AG09309 (cell line): ENCODE data around the gene TLR7.

Experiments
- DNase-seq: peaks from one replicate; pipeline ENCODE4 v3.0.0-alpha.2; 2010; ENCODE audit warnings: low read depth
- H3K4me3 ChIP-seq: 2 replicates; pipeline ENCODE4 v1.5.1; 2011; ENCODE audit warnings: mild to moderate bottlenecking, low read depth, low read length, moderate library complexity; ENCODE audit not compliant: control insufficient read depth
- TF ChIP-seq, protein P1 (sequence below): IDR thresholded peaks from 2 replicates; pipeline ENCODE4 v1.5.1; 2011; ENCODE audit warnings: mild to moderate bottlenecking, low read depth, low read length, inconsistent platforms; ENCODE audit not compliant: insufficient read depth, control insufficient read depth; ENCODE audit errors: missing control alignments

TLR7 gene

DNA sequence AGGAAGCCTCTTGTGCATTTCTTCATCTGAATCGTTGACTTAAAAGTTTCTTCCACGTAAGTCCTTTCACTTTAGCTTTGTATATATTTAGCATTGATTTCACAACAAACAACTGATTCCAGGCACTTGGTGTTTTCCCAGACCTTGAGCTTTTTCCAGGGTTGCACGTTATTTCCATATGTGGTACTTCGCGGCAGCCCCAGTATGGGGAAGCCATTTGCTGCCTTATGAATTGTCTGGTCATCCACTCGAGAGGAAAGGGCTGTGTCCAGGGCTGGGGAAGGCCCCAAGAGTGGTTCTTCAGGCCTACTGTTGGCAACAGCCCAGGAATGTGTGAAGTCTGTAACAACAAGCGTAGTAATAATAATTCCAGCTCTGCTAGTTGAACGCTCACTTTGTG lies 36.8 kb downstream of the TLR7 start:
- TF ChIP-seq, protein P1, sequence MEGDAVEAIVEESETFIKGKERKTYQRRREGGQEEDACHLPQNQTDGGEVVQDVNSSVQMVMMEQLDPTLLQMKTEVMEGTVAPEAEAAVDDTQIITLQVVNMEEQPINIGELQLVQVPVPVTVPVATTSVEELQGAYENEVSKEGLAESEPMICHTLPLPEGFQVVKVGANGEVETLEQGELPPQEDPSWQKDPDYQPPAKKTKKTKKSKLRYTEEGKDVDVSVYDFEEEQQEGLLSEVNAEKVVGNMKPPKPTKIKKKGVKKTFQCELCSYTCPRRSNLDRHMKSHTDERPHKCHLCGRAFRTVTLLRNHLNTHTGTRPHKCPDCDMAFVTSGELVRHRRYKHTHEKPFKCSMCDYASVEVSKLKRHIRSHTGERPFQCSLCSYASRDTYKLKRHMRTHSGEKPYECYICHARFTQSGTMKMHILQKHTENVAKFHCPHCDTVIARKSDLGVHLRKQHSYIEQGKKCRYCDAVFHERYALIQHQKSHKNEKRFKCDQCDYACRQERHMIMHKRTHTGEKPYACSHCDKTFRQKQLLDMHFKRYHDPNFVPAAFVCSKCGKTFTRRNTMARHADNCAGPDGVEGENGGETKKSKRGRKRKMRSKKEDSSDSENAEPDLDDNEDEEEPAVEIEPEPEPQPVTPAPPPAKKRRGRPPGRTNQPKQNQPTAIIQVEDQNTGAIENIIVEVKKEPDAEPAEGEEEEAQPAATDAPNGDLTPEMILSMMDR, result no peak
- no peak for DNase-seq
- H3K4me3 ChIP-seq, result no peak overlapping the region

DNA sequence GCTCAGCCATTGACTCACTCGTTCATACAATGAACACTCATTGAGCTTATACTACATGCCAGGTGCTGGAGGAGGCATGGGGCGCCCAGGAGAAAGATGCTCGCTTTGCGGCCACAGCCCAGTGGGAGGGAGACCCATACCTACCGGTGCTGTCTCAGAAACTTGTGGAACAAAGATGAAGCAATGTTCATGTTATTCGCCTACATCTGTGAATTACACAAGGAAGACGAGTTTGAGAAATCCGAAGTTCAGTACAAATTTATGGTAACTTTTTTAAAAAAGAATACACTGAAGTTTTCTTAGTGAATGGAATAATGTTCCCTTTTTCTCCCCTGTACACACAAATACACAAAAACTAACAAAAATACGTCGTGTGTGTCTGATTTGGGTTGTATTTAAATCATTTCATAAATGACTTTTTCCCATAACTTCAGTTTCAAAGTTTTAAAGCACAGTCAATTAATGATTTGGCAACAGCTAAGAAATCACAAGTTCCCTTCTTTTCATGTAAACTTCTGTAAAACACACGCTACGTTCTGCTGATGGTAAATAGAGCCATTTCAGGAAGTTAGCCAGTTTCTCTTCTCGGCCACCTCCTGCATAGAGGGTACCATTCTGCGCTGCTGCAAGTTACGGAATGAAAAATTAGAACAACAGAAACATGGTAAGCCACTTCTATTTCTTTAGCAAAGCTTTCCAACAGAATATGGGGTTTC lies 39.3 kb downstream of the TLR7 start, which contains the start of gene TLR8:
Gene TLR8, plus strand, starts transcription at position 575 of the 716 bp plus-strand sequence. Its CDS starts 87 bp downstream, at position 662.
- no peak within 1 kb of the TSS for H3K4me3 ChIP-seq
- TF ChIP-seq, protein P1, result no peak
- DNase-seq, result no peak

DNA sequence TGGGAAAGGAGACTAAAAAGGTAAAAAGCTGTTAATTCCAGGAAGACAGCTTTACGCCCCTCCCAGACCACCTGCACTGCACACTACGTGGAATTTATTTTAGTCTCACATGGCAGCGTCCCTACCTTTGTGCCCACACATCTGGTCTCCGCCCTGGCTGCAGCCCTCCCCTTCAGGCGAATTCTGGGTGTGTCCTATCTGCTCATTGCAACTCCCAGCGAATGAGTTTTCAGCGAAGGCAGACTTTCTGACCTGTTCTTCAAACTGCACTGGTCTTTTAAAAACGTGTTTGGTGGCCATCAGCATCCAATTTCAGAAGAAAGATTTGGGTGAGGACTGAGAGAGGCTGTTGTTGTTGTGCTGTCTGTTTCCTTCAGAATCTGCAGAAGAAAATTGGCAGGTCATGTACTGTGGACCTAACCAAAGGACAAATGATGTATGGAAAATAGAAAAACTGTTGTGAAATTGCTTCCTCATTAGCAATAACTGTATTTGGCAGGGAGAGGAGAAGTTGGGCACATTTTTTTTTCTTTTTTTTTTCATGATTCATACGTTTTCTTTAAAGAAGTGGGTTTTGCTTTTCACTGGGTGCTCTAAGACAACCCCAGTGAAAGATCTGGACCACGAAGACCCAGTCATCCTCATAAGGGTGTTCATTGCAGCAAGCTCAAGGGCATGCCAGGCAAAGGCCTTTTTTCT lies 43.7 kb downstream of the TLR7 start:
- no peak for DNase-seq
- TF ChIP-seq, protein P1, result no peak
- no peak overlapping the region for H3K4me3 ChIP-seq

DNA sequence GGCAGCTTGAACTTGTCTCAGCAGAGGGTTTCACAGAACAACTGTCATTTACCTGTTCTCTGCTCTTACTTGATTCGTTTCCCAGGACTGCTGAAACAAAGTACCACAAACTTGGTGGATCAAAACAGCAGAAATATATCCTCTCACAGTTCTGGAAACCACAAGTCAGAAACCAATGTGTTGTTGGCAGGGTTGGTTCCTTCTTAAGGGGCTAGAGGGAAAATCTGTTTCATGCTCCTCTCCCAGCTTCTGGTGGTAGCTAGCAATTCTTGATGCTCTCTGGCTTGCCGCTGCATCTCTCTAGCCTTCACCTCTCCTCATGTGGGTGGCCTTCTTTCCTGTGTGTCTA lies 44.2 kb downstream of the TLR7 start:
- TF ChIP-seq, protein P1, result no peak
- DNase-seq, result no peak
- no peak overlapping the region for H3K4me3 ChIP-seq

DNA sequence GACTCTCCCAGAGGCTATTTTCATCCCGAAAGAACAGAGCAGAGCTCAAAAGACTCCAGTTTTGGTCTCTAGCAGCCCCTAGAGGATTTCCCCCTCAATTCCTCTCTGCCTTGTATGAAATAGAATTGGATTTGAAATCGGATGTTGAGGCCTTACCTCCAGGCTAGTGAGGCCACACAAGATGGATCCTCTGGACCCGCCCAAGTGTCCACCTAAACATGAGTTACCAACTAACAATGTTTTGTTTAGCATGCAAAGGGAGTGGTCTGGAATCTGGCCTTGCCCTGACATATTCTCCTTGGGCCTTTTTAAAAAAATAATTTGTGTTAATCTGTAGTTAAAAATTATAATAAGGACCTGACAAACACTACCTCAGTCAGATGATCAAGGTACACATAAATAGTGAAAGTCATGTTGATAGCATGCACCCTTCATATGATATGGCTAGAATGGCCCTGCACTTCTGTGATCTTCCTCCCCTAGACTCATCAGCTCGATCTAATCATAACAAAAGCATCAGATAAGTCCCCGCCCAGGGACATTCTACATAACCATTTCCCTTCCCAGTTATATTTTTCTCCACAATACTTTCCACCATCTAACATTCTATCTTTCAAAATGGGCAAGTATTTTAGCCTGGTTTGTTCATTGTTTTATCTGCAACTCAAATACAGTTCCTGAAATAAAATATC lies 46.1 kb downstream of the TLR7 start:
- TF ChIP-seq, protein P1, result no peak
- no peak for DNase-seq
- H3K4me3 ChIP-seq, result no peak overlapping the region

DNA sequence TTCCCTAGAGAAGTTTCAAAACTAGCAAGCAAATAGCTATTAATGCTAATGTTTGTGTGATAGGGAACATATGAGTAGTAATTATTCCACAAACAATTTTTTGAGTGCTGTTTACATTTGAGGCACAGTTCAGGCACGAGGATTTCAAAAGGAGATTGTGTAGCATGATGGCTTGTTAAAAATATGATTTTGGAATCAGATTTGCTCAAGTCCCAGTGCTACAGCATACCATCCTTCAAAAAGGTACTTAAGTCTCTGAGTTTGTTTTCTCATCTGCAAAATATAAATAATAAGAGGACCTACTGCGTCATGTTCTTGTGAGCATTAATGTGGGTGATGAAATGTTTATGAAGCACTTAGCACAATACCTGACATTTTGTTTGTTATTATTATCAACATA lies 50.9 kb downstream of the TLR7 start:
- no peak overlapping the region for H3K4me3 ChIP-seq
- TF ChIP-seq, protein P1, result no peak
- DNase-seq, result no peak
